GM19372 (cell line): ENCODE results near the gene SDHB.
"Not testable (repeated sequence)": the region's sequence is repeated elsewhere in the genome, so short reads cannot be mapped to it uniquely, and the experiment has no call there.

Source experiments
- ATAC-seq: cut with Tn5 transposase; IDR thresholded peaks from one replicate; pipeline ENCODE4 v1.9.1; 2021; ENCODE audit warnings: mild to moderate bottlenecking, low read depth, moderate library complexity; ENCODE audit not compliant: unreplicated experiment

Gene SDHB

GRCh38 chr1:17078991-17079868, 25.4 kb upstream of the SDHB start:
- no peak for ATAC-seq

DNA sequence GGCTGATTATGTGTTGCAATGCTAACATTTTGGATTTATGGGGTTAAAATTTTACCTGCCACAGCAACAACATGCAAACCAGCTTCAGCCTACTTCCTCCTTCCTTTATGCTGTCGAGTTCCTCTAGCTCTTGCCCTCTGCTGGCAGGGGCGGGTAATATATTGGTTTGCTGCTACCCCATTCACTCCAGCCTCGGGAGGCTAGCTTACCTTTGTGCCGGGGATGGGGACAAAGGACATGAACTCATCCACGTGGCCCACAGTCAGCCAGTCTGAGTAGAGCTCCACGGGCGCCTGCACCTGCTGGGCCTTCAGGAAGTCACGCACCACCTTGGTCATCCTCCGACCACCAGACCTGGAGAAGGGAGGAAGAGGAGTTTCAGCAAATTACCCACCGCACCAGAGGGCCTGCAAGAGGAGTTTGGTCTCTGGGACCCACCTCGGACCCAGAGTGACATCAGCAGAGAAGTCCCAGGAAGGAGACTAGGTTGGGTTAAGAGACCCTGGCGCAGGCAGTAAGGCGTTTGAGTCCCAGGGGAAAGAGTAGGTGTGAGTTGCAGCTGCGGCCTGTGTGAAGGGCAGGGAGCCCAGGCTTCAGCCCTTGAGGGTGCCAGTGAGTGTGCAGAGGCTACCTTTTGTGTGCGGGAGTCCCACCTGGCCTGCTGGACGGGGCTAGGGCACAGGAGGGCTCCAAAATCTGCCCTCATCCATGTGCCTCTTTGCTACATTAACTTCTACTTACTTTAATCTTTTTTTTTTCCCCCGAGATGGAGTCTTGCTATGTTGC, 21.8 kb upstream of the SDHB start:
- no peak for ATAC-seq

DNA sequence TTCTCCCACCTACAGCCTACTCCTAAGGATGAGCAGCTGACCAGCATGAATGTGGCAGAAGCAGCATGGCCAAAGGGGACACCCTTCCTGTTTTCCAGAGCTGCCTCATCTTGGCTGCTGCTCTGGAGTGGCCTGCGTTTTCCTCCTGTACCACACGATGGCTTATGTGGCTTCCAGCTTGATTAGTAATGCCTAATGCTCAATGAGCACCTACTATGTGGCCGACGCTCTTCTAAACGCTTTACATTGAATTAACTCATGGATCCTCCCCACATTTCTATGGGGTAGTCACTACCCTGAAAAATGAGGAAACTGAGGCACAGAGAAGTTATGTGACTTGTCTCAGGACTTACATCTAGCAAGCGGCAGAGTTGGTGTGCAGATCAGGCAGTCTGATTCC, 18.0 kb upstream of the SDHB start:
- no peak for ATAC-seq

GRCh38 chr1:17070163-17070525, 16.3 kb upstream of the SDHB start:
- no peak for ATAC-seq

- ATAC-seq = no peak
Observed at GRCh38 chr1:17069452-17070162, 15.8 kb upstream of the SDHB start.

GRCh38 chr1:17068789-17069188, 15.0 kb upstream of the SDHB start:
- no peak for ATAC-seq

- ATAC-seq = no peak
Observed at GRCh38 chr1:17067465-17068240, 13.8 kb upstream of the SDHB start.

GRCh38 chr1:17067069-17067426, 13.2 kb upstream of the SDHB start:
- no peak for ATAC-seq

DNA sequence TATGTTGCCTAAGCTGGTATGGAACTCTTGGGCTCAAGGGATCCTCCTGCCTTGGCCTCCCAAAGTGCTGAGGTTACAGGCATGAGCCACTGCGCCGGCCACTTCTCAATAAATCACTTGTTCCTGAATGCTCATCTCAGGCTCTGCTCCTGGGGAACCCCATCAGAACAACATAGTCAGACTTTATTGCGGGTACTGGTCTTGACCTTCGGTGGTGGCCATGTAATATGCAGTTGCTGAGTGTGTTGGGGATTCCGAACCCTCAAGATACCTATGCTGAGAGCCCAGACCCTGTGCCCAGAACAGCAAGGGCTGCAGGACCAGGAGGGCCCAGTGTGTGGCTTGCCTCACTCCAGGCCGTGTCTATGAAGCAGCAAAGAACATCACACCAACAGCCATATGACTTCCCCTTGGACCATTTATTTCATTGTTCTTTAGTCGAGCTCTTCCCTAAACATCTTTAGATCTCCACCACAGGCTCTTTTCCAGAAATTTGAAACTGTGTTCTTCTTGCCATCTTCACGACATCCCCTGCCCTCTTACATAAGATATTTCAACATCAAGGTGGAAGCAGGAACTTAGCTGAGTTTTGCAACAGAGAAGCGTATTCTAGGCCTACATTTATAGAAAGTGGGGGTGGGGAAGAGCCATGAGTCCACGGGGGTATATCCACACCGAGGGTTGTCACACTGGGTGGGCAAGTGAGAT, 12.7 kb upstream of the SDHB start:
- ATAC-seq = no peak

GRCh38 chr1:17065666-17066065, 11.8 kb upstream of the SDHB start:
- ATAC-seq = no peak

GRCh38 chr1:17062751-17063150, 8.9 kb upstream of the SDHB start:
- not testable (repeated sequence) for ATAC-seq

DNA sequence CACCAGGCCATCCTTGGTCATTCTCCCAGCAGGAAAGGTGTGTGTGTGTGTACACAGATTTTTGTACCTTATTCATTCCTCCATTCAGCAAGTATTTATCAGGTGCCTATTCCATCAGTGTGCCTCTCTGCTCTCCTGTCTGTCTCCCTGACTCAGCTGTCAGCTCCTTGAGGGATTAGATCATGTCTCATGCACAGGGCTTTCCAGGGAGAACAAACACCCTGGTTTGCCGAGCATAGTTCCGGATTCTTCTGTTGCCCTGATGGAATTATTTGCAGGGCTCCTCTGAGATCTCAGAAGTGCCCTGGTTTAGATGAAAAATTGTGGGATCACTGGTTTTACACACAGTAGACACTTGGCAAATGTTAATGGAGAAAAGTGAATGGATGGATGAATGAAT, 8.1 kb upstream of the SDHB start:
- ATAC-seq = no peak

- ATAC-seq = no peak
Observed at GRCh38 chr1:17061486-17061885, 7.7 kb upstream of the SDHB start.

DNA sequence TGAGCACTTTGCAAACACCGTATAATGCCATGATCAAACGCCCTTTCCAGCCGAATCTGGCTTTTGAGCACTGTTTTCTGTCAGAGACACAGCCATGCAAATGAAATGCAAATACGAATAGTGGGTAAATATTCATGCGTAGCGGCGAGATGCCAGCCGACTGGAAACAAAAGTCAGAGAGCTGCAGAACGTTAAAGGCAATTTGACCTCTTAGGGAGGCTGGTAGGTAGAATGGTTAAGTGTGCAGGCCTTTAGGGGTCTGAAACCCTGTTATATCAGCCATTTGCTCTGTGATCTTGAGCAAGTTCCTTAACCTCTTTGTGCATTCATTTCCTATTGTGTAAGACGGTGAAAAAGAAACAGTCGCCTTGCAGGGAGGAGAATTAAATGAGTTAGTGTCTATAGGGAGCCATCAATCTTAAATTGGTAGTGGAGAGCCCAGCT, 6.5 kb upstream of the SDHB start:
- no peak for ATAC-seq

DNA sequence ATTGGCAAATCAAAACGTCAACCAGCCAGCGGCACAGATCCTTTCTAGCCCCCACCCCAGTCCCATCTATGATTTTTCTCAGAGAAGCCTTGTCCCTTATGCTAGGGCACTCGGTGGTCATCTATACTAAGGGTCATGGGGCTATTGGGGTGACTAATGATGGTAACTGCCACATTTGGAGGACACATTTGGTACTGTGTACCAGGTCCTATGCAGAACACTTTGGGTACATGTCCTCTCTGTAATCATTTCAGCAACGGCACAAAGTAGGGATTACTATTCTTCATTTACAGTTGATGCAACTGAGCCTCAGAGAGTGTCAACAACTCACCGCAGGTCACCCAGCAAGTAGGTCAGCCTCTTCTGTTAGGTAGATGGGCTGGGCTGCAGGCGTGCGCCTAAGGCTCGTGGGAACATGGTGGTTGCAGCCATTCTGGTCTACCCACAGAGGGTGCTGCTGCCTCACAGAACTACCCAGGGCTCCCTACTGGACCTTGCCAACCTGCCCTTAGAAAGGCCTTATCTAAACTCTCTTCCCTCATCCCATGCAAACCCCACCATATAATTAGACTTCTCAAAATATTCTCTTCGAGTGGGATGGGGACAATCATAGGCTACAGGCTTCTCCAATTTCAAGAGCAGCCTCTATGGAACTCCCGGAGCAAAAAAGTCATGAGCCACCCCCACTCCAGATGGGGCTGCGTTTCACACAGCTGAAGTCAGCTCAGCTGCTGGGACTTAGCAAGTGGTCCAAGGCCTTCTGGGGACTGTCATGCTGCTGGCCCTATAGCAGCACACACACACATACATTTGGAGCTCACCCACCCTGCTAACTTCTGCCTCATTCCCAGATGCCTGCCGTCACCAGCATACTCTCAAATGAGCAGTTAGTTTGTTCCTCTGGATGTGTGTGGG, 5.8 kb upstream of the SDHB start:
- no peak for ATAC-seq

GRCh38 chr1:17056551-17056950, 2.7 kb upstream of the SDHB start:
- no peak for ATAC-seq

DNA sequence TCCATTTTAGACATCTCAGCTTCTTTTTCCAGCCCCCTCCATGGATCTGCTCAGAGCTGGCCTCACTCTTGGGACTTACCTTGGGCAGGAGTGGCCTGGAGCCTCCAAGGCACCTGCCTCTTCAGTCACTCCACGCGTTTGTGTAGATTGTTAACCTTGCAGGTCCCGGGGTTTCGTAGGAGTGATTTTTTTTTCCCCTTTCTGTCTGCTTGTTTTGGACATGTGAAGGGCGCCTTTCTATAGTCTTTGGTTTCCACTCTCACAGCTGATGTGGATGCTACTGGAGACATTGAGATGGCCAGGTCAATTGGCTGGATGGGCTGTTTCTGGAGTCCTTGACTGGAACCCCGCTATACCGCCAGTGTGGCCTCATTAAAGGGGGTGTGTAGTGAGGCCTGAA, 2.0 kb upstream of the SDHB start:
- ATAC-seq = no peak

DNA sequence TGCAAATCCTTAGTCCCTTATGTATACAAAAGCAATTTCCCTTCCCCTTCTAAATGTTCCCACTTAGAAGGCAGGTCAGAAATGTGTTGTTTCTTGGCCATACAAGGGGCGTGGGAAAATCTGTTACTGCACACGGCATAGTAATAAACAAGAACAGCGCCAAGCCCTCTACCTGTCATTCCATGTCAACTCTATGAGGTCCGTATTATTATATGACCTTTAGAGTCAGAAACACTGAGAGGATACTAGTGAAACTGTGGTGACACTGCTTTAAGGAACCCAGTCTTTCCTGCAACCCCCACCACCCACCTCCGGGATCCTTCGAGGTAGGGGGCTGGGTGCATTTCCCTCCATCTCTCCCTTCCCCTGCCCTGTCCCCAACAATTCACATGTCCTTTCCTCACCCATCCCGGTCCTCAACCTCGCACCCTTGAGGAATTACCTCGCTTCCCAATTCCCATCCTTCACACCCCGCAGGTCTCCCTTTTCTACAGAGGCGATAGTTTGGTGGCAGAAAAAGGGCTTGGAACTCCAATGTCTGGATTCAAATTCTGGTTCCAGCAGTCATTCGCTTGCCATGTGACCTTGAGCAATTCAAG, 647 bp downstream of the SDHB start:
- ATAC-seq = no peak
